Omental fat pad (tissue), 4 donors: ENCODE measurements around the gene IRF2BP1. TPM values are rescaled to one million over a fixed set of nuclear protein-coding genes. Genes with fewer than 3 reads are reported as not detected.
"Not testable (repeated sequence)": the region's sequence is repeated elsewhere in the genome, so short reads cannot be mapped to it uniquely, and the experiment has no call there.

Experiments
- ATAC-seq: fragments of 150-250 bp; one replicate; pipeline ENCODE4 v1.9.1; 2016; ENCODE audit warnings: mild to moderate bottlenecking, moderate library complexity; ENCODE audit not compliant: low FRiP score
- DNase-seq: peaks from one replicate; pipeline ENCODE4 v3.0.0-alpha.2; 2019; ENCODE audit warnings: low spot score
- total RNA-seq, 4 donors: library from RNA; depleted of rRNA; stranded (reverse); fragments of >200 nt; gene quantifications; one replicate each; pipeline ENCODE4 v1.1.0, GENCODE V29; 2016
- TF ChIP-seq, protein P1 (sequence below), 3 donors: fragments of 450-650 bp; IDR thresholded peaks; one replicate each; pipeline ENCODE4 v1.5.1; 2016 to 2017; ENCODE audit warnings: antibody characterized with exemption in 3 of 3, mild to moderate bottlenecking in 3 of 3, moderate library complexity in 2 of 3

Gene IRF2BP1
- total RNA-seq, 4 donors from 2014 or later = 10.6 to 14.2 (median 11.2) TPM

DNA sequence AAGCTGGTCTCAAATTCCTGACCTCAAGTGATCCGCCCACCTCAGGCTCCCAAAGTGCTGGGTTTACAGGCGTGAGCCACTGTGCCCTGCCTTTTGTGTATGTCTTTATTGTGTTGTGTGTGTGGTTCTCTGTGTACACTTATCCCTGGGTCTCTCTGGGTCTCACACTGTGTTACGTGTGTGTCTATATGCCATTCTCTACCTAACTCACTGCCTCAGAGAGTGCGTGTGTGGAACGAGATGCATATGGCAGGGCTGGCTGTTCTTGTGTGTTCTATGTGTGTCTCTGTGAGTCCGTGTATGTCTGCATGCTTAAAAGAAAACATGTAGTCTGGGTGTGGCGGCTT is 11.3 kb downstream of the IRF2BP1 start:
- no peak for DNase-seq
- TF ChIP-seq, protein P1, sequence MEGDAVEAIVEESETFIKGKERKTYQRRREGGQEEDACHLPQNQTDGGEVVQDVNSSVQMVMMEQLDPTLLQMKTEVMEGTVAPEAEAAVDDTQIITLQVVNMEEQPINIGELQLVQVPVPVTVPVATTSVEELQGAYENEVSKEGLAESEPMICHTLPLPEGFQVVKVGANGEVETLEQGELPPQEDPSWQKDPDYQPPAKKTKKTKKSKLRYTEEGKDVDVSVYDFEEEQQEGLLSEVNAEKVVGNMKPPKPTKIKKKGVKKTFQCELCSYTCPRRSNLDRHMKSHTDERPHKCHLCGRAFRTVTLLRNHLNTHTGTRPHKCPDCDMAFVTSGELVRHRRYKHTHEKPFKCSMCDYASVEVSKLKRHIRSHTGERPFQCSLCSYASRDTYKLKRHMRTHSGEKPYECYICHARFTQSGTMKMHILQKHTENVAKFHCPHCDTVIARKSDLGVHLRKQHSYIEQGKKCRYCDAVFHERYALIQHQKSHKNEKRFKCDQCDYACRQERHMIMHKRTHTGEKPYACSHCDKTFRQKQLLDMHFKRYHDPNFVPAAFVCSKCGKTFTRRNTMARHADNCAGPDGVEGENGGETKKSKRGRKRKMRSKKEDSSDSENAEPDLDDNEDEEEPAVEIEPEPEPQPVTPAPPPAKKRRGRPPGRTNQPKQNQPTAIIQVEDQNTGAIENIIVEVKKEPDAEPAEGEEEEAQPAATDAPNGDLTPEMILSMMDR (IDR thresholded peaks at IDR 0.05) = no peak
- no peak for ATAC-seq

DNA sequence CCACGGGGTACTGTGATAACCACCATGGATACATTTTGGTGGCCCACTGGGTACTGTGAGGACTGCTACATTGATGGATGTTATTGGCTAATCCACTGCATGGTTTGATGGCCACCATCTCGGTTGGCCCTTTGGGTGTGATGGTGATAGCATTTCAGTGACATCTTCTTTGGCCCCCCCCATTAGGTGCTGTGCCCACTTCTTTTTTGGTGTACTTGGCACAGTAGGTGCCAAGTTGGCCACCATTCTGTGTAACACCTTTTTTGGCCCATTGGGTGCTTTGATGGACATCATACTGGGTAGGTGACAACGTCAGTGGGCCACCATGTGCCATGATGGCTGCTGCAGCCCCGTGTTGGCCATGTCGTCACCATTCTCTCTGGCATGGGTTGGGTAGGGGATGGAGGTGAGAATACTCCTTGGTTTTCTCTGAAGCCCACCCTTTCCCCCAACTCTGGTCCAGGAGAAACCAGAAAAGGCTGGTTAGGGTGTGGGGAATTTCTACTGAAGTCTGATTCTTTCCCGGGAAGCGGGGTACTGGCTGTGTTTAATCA is 12.6 kb downstream of the IRF2BP1 start:
- TF ChIP-seq, protein P1 (IDR thresholded peaks at IDR 0.05) = no peak
- no peak for ATAC-seq
- DNase-seq = no peak

DNA sequence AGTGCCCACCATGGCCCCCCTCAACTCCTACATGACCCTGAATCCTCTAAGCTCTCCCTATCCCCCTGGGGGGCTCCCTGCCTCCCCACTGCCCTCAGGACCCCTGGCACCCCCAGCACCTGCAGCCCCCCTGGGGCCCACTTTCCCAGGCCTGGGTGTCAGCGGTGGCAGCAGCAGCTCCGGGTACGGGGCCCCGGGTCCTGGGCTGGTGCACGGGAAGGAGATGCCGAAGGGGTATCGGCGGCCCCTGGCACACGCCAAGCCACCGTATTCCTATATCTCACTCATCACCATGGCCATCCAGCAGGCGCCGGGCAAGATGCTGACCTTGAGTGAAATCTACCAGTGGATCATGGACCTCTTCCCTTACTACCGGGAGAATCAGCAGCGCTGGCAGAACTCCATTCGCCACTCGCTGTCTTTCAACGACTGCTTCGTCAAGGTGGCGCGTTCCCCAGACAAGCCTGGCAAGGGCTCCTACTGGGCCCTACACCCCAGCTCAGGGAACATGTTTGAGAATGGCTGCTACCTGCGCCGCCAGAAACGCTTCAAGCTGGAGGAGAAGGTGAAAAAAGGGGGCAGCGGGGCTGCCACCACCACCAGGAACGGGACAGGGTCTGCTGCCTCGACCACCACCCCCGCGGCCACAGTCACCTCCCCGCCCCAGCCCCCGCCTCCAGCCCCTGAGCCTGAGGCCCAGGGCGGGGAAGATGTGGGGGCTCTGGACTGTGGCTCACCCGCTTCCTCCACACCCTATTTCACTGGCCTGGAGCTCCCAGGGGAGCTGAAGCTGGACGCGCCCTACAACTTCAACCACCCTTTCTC is 13.6 kb downstream of the IRF2BP1 start:
- no peak for ATAC-seq
- DNase-seq = no peak
- TF ChIP-seq, protein P1 (IDR thresholded peaks at IDR 0.05) = no peak

DNA sequence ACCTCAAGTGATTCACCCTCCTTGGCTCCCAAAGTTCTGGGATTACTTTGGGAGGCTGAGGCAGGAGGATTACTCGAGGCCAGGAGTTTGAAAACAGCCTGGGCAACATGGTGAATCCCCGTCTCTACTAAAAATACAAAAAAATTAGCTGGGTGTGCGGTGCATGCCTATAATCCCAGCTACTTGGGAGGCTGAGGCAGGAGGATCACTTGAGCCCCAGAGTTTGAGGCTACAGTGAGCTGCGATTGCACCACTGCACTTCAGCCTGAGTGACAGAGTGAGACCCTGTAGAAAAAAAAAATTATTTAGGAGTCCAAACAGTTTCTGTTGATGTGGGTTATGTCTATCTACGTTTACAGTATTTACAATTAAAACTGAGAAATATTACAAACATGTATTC is 15.1 kb downstream of the IRF2BP1 start:
- DNase-seq (no peak), ATAC-seq (no peak)
- TF ChIP-seq, protein P1 (IDR thresholded peaks at IDR 0.05) = no peak

DNA sequence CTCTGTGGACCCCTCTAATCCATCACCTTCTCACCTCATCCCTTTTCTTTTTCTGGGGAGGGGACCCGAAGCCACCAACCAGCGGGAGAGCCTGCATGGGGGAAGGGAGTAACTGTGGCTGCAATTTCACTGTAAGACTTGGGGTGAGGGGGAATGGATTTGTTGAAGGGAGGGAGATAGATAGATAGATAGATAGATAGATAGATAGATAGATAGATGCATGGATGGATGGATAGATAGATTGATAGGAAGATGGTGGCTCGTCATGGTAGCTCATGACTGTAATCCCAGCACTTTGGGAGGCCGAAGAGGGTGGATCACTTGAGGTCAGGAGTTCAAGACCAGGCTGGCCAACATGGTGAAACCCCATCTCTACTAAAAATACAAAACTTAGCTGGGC is 18.7 kb downstream of the IRF2BP1 start:
- not testable (repeated sequence) for ATAC-seq, DNase-seq

DNA sequence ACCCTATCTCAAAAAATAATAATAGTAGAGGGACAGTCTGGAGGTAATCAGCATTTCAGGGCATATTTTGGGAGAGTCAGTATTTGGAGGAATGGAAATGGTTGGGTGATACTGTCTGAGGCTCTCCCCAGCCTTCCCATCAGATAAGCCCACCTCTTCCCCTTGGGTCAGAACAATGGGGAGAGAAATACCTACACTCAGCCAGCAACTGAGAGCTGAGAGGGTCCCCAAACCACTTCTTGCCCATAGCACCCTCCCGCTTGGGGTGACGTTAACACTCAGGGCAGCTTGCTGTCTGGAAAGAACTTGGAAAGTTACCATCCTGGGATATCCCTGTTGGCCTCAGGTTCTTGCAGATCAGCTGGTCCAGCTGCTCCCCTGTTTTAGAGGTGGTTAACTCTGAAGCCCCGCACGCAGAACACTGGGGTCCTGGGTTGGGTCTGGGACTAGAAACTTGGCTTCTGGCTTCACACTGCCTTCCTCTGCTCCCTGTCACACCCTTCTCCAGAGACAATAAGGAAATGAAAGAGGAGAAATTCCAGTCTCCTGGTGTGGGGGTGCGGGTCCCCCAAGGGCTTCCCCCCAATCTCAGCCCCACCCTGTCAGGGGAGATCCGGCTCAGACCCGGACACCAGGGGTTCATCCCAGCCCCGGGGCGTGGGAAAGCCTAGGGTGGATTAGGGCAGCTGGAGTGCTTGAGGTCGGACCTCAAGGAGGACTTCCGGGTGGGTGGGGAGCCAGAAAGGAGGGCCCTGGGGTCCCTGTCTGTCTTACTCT is 19.4 kb downstream of the IRF2BP1 start:
- ATAC-seq = no peak
- no peak for DNase-seq
- TF ChIP-seq, protein P1 (IDR thresholded peaks at IDR 0.05) = no peak

DNA sequence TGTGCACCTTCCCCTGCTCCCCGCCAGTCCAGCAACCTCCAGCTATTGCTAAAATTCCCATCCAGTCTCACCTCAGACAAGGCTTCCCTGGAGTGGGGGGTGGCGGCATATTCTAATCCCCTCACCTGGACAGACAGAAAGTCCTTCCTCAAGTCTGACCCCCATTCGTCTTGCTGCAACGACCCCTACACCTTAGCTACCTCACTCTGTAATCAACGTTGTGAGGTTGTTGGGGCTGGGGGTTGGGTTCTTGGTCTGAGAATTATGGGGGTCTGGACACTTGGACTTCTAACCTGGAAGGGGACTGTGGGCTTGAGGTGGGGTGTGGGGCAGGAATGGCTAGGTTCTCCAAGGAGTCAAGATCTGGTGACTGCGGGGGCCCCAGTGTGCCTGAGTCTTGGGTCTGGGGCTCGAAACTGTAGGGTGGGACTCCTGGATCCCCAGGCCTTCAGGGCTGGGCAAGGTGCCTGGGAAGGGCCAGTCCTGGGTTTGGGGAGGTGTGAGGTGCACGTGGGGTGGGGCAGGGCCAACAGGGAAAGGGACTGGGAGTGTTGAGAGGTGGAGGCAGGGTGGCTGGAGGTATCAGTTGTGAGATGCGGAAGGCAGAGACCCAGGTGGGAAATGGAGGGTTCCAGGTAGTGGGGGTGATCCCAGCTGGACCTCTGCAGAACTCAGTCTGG is 20.5 kb downstream of the IRF2BP1 start:
- DNase-seq (no peak), ATAC-seq (no peak)
- TF ChIP-seq, protein P1 (IDR thresholded peaks at IDR 0.05) = no peak
